Activated CD4-positive, alpha-beta T cell treated with anti-CD3 and anti-CD28 coated beads, Interleukin-2, amount 10 ng/mL, durations not matched to agents 7 days and 5 days (primary cell): ENCODE measurements around the gene ADCY6. TPM values are rescaled to one million over a fixed set of nuclear protein-coding genes. Genes with fewer than 3 reads are reported as not detected.
"Not testable (repeated sequence)": the region's sequence is repeated elsewhere in the genome, so short reads cannot be mapped to it uniquely, and the experiment has no call there.

Experiments used
- CTCF ChIA-PET: fragments of 350-600 bp; sonication (Branson Sonifier 250); formaldehyde crosslinking; loops from one replicate; lab custom pipeline; 2021; ENCODE audit warnings: antibody characterized with exemption; lab: Charles Lee
- POLR2A ChIA-PET: fragments of 350-600 bp; sonication (Branson Sonifier 250); formaldehyde crosslinking; loops from one replicate; lab custom pipeline; 2021; ENCODE audit warnings: antibody characterized with exemption; lab: Charles Lee
- DNase-seq: peaks from one replicate; pipeline ENCODE4 v3.0.0-alpha.2; 2020
- H3K27ac Mint-ChIP-seq: one replicate; pipeline ENCODE4 v1.8.0; 2021; ENCODE audit warnings: mild to moderate bottlenecking, moderate library complexity, mixed read lengths
- H3K27me3 Mint-ChIP-seq: one replicate; pipeline ENCODE4 v1.8.0; 2021; ENCODE audit warnings: mixed read lengths
- H3K36me3 Mint-ChIP-seq: one replicate; pipeline ENCODE4 v1.8.0; 2021; ENCODE audit warnings: low read depth, mixed read lengths
- H3K4me1 Mint-ChIP-seq: one replicate; pipeline ENCODE4 v1.8.0; 2021; ENCODE audit warnings: mixed read lengths
- H3K4me3 Mint-ChIP-seq: one replicate; pipeline ENCODE4 v1.8.0; 2021; ENCODE audit warnings: mild to moderate bottlenecking, moderate library complexity, mixed read lengths
- H3K9me3 Mint-ChIP-seq: one replicate; pipeline ENCODE4 v1.8.0; 2021; ENCODE audit warnings: mixed read lengths
- total RNA-seq, 2 experiments: library from RNA; stranded (reverse); gene quantifications; one replicate each; pipeline ENCODE4 v1.2.3, GENCODE V29; 2021

Gene ADCY6
- total RNA-seq, 2 experiments from 2014 or later: not detected

DNA sequence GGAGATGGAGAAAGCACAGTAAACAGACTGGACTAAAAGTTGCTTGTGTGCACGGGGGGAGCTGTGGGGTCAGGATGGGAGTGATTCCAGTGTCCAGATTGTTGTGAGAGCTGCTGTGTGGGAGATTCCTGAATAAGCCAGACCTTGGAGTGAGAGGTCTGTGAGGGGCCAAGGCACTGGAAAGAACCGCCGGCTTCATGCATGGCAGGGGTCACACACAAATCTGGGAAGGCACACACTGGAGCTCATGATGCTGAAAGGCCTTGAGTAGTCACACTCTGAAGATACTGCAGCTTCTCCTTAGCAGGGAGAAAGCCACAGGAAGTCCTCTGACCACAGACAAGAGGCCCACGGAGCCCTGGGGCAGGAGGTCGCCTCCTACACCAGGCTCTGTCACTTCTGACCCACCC, 23.1 kb downstream of the ADCY6 start:
- peak; percentile 20 for DNase-seq
- H3K4me3 Mint-ChIP-seq: peak overlapping the region; percentile 1
- CTCF ChIA-PET: interaction anchor here (1.0 to 2.2 kb wide), 3 partner anchors 11 to 29 kb away, joined by 4 to 8 read pairs (median 4); no protein-coding TSS in a partner anchor
- POLR2A ChIA-PET: no interaction called here
- H3K36me3 Mint-ChIP-seq: no peaks in the 10 kb centered on the region
- peak overlapping the region; percentile 42 for H3K27ac Mint-ChIP-seq
- H3K4me1 Mint-ChIP-seq: peaks cover 16% of the 10 kb centered on the region
- no peaks in the 10 kb centered on the region for H3K27me3 Mint-ChIP-seq
- no peaks in the 10 kb centered on the region for H3K9me3 Mint-ChIP-seq

DNA sequence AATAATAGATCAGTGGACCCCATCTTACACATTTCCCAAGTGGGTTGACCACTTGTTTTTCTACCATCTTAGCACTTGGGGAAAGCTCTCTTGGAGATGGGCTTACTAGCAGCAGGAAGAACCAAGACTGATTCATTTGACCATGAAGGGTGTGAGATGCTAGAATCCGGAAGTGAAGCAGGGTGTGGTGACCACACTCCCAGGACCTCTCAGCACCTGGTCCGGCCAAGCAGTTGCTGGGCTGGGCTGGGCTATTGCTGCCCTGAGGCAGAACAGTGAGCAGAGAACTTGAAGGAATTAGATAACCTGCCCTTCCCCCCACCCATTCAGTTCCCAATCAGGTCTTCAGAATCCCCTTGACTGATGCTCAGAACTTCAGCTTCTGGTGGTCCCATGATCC, 24.4 kb downstream of the ADCY6 start:
- POLR2A ChIA-PET: no interaction called here
- H3K27me3 Mint-ChIP-seq: no peaks in the 10 kb centered on the region
- H3K4me1 Mint-ChIP-seq: peaks cover 17% of the 10 kb centered on the region
- H3K36me3 Mint-ChIP-seq: no peaks in the 10 kb centered on the region
- no peak overlapping the region for H3K4me3 Mint-ChIP-seq
- no peaks in the 10 kb centered on the region for H3K9me3 Mint-ChIP-seq
- DNase-seq: no peak
- no peak overlapping the region for H3K27ac Mint-ChIP-seq
- CTCF ChIA-PET: interaction anchor here (0.6 to 2.2 kb wide), 2 partner anchors 10 to 91 kb away, joined by 5 to 8 read pairs; no protein-coding TSS in a partner anchor

DNA sequence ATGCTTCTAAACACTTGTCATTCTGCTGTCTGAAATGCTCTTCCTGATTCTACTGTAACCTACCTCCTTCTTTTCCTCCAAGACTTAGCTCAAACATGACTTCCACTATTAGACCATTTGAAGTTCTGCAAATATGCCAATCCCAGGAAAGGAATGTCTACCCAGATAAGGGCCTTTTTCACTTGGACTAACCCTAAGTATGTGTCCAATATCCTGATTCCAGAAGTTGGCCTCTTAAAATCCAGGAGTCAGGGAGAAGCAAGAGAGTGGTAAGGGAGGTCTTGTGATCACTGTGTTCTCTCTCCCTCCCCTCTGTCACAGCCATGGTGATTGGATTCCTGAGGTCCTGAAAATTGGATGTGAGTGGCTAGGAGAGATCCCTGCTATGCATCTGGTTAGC, 30.2 kb downstream of the ADCY6 start:
- Mint-ChIP-seq H3K36me3 (no peaks in the 10 kb centered on the region), H3K4me1 (peaks cover 2% of the 10 kb centered on the region), H3K27ac (no peak overlapping the region), H3K27me3 (peaks cover 3% of the 10 kb centered on the region), H3K4me3 (no peak overlapping the region), H3K9me3 (no peaks in the 10 kb centered on the region)
- ChIA-PET POLR2A (no interaction called here), CTCF (interaction anchor here (1.5 to 1.6 kb wide), 2 partner anchors 37 to 42 kb away, joined by 3 read pairs; no protein-coding TSS in a partner anchor)
- DNase-seq: no peak

- CTCF ChIA-PET: interaction anchor here (1.5 kb wide), 1 partner anchor 43 kb away, joined by 3 read pairs; no protein-coding TSS in a partner anchor
- Mint-ChIP-seq H3K27ac (no peak overlapping the region), H3K27me3 (peaks cover 4% of the 10 kb centered on the region), H3K4me3 (no peak overlapping the region), H3K4me1 (peaks cover 2% of the 10 kb centered on the region), H3K9me3 (no peaks in the 10 kb centered on the region), H3K36me3 (no peaks in the 10 kb centered on the region)
- no peak for DNase-seq
- POLR2A ChIA-PET: no interaction called here
These were observed 30.7 kb downstream of the ADCY6 start for GRCh38 chr12:48758186-48758585.

DNA sequence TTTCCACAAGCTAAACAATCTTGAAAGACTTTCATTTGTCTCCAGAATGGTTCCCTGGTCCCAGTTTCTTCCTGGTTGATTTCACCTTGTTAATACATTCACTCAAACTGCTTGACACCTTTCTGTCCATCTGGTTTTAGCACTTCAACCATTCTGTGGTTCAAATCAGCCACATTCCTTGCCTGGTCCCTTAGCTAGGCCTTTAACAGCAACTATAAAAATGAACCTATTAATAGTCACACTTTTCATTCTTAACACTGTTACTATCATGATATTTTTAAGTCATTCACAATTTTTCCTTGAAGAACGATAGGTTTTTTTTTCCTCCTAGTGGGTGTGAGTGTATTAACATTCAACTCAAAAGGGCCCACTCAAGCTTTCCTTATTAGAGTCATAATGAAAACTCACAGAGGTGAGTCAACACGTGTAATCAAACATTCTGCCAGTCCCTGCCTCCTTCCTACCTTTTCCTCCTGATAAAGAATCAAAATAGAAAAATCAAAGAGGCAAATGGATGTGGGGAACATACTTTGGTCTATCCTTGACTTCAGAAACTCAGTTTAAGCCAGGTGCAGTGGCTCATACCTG, 38.0 kb downstream of the ADCY6 start:
- Mint-ChIP-seq H3K4me3 (no peak overlapping the region), H3K9me3 (no peaks in the 10 kb centered on the region), H3K4me1 (no peaks in the 10 kb centered on the region), H3K27ac (no peak overlapping the region), H3K36me3 (no peaks in the 10 kb centered on the region), H3K27me3 (peaks cover 7% of the 10 kb centered on the region)
- no peak for DNase-seq
- CTCF ChIA-PET: interaction anchor here (1.0 to 1.2 kb wide), 2 partner anchors 24 to 64 kb away, joined by 3 to 6 read pairs; no protein-coding TSS in a partner anchor
- POLR2A ChIA-PET: no interaction called here

DNA sequence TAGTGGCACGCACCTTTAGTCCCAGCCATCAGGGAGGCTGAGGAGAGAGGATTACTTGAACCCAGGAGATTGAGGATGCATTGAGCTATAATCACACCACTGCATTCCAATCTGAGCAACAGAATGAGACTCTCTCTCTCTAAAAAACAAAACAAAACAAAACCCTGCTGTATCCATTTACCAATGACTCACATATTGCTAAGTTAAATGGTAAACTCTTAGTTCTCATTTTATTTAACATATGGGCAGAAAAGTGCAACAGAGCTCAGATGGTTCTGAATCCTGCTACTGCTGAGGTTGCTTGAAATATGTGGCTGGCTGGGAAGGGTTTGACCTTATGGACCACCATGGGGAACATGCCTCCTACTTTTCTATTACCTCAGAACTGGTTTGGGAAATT, 38.7 kb downstream of the ADCY6 start:
- Mint-ChIP-seq H3K9me3 (no peaks in the 10 kb centered on the region), H3K27me3 (peaks cover 8% of the 10 kb centered on the region), H3K36me3 (no peaks in the 10 kb centered on the region), H3K4me1 (no peaks in the 10 kb centered on the region), H3K27ac (no peak overlapping the region), H3K4me3 (no peak overlapping the region)
- DNase-seq: no peak
- ChIA-PET CTCF (interaction anchor here (1.0 to 1.2 kb wide), 2 partner anchors 25 to 65 kb away, joined by 3 to 6 read pairs; no protein-coding TSS in a partner anchor), POLR2A (no interaction called here)

GRCh38 chr12:48744251-48745008, 44.5 kb downstream of the ADCY6 start:
- Mint-ChIP-seq H3K27me3 (peaks cover 18% of the 10 kb centered on the region), H3K4me1 (no peaks in the 10 kb centered on the region), H3K36me3 (no peaks in the 10 kb centered on the region), H3K27ac (no peak overlapping the region), H3K9me3 (no peaks in the 10 kb centered on the region), H3K4me3 (no peak overlapping the region)
- ChIA-PET POLR2A (no interaction called here), CTCF (interaction anchor here (0.6 to 0.9 kb wide), 3 partner anchors 9 to 111 kb away, joined by 3 to 10 read pairs (median 4); no protein-coding TSS in a partner anchor)
- no peak for DNase-seq

GRCh38 chr12:48739618-48740269, 49.1 kb downstream of the ADCY6 start:
- no peaks in the 10 kb centered on the region for H3K36me3 Mint-ChIP-seq
- ChIA-PET POLR2A (no interaction called here), CTCF (interaction anchor here (0.7 kb wide), 1 partner anchor 27 kb away, joined by 6 read pairs; no protein-coding TSS in a partner anchor)

DNA sequence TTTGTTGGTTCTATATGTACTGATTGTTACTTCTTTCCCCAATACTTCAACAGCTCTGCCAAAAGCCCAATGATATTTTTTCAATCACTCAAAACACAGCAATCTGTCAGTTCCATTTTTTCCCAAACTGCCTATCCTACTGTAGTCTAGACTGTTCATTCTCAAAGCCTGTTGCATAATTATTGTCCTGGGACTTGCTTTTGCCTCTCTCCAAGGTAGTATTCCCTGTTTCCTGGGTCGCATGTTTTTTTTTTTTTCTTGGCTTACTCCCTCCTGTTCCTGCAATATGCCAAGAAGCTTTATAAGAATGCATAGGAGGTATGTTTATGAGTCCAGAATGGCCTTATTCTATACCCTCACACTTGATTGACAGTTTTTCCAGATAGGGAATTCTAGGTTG, 52.4 kb downstream of the ADCY6 start:
- no peaks in the 10 kb centered on the region for H3K4me1 Mint-ChIP-seq
- H3K9me3 Mint-ChIP-seq: no peaks in the 10 kb centered on the region
- H3K27me3 Mint-ChIP-seq: peaks cover 20% of the 10 kb centered on the region
- H3K27ac Mint-ChIP-seq: no peak overlapping the region
- no peaks in the 10 kb centered on the region for H3K36me3 Mint-ChIP-seq
- no peak for DNase-seq
- POLR2A ChIA-PET: no interaction called here
- no peak overlapping the region for H3K4me3 Mint-ChIP-seq
- CTCF ChIA-PET: interaction anchor here (1.4 kb wide), 1 partner anchor 17 kb away, joined by 7 read pairs; no protein-coding TSS in a partner anchor

More at GRCh38 chr12:48739618-48740269, 49.1 kb downstream of the ADCY6 start:
- Mint-ChIP-seq H3K27ac (no peak overlapping the region), H3K27me3 (peaks cover 20% of the 10 kb centered on the region), H3K4me1 (no peaks in the 10 kb centered on the region), H3K9me3 (no peaks in the 10 kb centered on the region), H3K4me3 (no peak overlapping the region)
- DNase-seq: no peak

GRCh38 chr12:48728807-48729206, 60.1 kb downstream of the ADCY6 start:
- Mint-ChIP-seq H3K9me3 (no peaks in the 10 kb centered on the region), H3K4me1 (no peaks in the 10 kb centered on the region), H3K4me3 (no peak overlapping the region), H3K27me3 (peaks cover 7% of the 10 kb centered on the region), H3K27ac (no peak overlapping the region), H3K36me3 (no peaks in the 10 kb centered on the region)
- ChIA-PET CTCF (no interaction called here), POLR2A (no interaction called here)
- DNase-seq: no peak

DNA sequence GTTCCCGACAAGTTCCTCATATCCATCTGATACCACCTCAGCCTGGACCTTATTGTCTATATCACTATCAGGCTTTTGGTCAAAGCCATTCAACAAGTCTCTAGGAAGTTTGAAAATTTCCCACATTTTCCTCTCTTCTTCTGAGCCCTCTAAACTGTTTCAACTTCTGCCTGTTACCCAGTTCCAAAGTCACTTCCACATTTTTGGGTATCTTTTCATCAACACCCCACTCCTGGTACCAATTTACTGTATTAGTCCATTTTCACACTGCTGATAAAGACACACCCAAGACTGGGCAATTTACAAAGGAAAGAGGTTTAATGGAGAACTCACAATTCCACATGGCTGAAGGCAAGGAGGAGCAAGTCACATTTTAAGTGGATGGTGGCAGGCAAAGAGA, 68.2 kb downstream of the ADCY6 start:
- H3K27ac Mint-ChIP-seq, H3K27me3 Mint-ChIP-seq, DNase-seq, H3K4me1 Mint-ChIP-seq, H3K4me3 Mint-ChIP-seq, POLR2A ChIA-PET: not testable (repeated sequence)
- CTCF ChIA-PET: interaction anchor here (1.3 kb wide), 1 partner anchor 42 kb away, joined by 3 read pairs; no protein-coding TSS in a partner anchor
- Mint-ChIP-seq H3K36me3 (peaks cover 18% of the 10 kb centered on the region), H3K9me3 (peaks cover 19% of the 10 kb centered on the region)

DNA sequence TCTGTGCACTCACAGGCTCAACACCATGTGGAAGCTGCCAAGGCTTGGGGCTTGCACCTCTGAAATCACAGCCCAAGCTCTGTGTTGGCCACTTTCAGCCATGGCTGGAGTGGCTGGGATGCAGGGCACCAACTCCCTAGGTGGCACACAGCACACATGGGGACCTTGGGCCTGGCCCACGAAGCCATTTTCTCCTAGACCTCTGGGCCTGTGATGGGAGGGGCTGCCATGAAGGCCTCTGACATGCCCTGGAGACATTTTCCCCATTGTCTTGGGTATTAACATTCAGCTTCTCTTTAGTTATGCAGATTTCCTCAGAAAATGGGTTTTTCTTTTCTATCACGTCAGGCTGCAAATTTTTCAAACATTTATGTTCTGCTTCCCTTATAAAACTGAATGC, 68.7 kb downstream of the ADCY6 start:
- peaks cover 19% of the 10 kb centered on the region for H3K9me3 Mint-ChIP-seq
- CTCF ChIA-PET: interaction anchor here (1.3 kb wide), 1 partner anchor 42 kb away, joined by 3 read pairs; no protein-coding TSS in a partner anchor
- H3K27ac Mint-ChIP-seq, H3K27me3 Mint-ChIP-seq, DNase-seq, H3K4me3 Mint-ChIP-seq: not testable (repeated sequence)
- peaks cover 23% of the 10 kb centered on the region for H3K36me3 Mint-ChIP-seq
- H3K4me1 Mint-ChIP-seq: peaks cover 13% of the 10 kb centered on the region
- POLR2A ChIA-PET: interaction anchor here (0.7 kb wide), 1 partner anchor 13 kb away, joined by 3 read pairs; no protein-coding TSS in a partner anchor
